ENCODE results near the gene GPC5. TPM values are rescaled to one million over a fixed set of nuclear protein-coding genes. Genes with fewer than 3 reads are reported as not detected.

GPC5 gene
- total RNA-seq: 1 to 10 TPM in 2 of 7 donors, under 1 TPM in 5; 0.10 to 1.5 (median 0.38) TPM
- under 1 TPM; 0.18 to 0.75 TPM for polyA plus RNA-seq
- long read RNA-seq, donor 1: 0 reads
- long read RNA-seq, donor 2: 0 reads
- long read RNA-seq, donor 3: 0 reads

DNA sequence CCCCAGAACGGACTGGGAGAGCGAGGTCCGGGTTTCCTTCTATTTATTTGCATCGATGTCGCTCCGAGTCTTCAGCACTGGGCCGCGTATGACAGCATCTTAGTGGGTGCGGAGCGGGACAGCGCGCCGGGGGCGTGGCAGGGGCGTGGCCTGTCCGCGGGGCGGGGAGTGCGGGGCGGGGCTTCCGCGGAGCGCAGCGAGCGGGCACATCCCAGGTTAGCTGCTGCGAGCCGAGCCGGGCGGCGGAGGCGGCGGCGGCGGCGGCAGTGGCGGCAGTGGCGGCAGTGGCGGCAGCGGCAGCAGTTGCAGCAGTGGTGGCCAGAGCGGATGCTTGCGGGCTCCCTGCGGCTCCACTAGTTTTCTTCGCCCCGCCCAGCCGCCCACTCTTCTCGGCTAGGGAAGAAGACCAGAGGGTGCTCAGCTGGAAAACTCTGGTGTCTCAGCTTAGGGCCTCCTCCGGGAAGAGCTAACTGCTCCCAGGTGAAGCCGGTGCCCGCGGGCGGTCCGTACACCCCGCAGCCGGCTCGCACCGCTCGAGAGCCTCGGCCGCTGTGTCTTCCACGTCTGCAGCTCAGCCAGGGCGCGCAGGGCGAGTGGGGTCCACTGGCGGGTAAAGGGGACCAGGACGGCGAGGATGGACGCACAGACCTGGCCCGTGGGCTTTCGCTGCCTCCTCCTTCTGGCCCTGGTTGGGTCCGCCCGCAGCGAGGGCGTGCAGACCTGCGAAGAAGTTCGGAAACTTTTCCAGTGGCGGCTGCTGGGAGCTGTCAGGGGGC, at the start of gene GPC5:
GPC5 (plus strand) TSS at position 209 of the 776 bp plus-strand sequence.
- intact Hi-C loops (cut with DNase I): no loop called here
- WGBS, 3 donors: 0 to 1% (median 1%) methylated on average over 28 to 76 of the region's 76 CpGs

DNA sequence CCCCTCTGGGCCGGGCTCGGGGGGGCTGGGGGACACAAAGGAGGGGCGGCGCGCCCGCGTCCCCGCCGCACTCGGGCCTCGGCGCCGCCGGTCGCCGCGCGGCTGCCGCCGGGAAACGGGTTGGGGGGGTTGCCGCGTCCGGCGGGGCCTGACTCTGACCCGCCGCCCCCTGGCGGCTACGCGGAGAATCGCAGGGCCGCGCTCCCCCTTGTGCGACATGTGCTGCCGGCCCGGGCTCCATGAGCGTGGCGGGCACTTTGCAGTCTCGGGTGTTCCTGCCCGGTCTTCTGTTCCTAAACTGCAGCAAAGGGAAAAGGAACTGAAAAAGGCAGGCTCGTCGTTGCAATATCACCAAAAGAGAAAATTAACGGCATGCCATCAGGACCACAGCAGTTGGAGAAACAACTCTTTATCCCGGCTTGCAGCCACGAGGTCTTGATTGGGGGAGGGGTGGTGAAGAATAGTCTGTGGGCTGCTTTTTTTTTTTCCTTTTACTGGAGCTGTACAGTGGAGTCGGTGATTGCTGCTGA, 49.5 kb upstream of the GPC5 start:
- Histone ChIP-seq H3K27me3 (no peaks in the 10 kb centered on the region), H3K27ac (peak overlapping the region; percentile 95 to 98), H3K4me3 (peak overlapping the region; percentile 74), H3K36me3 (no peaks in the 10 kb centered on the region), H3K4me1 (ENCODE audit: insufficient read depth) (peaks cover 2% of the 10 kb centered on the region), H3K9me3 (no peaks in the 10 kb centered on the region)
- intact Hi-C loops (cut with DNase I): no loop called here
- TF ChIP-seq EP300 (IDR thresholded peaks at IDR 0.05) (no peak), CTCF (IDR thresholded peaks at IDR 0.05) (peak; percentile 74 to 97 (median 91)), POLR2A (IDR thresholded peaks at IDR 0.05) (peak; percentile 23)
- peak; percentile 89 to 95 (median 94) for DNase-seq
- WGBS, 3 donors: 0 to 1% (median 0%) methylated on average over 25 to 46 of the region's 46 CpGs

More for the DNA sequence above, at the start of gene GPC5:
- Histone ChIP-seq H3K27me3 (no peaks in the 10 kb centered on the region), H3K4me3 (peak within 1 kb of the TSS; percentile 17), H3K36me3 (no peaks in the 10 kb centered on the region), H3K9me3 (peaks cover 0 to 3% of the 10 kb centered on the region in 2 donors), H3K4me1 (ENCODE audit: insufficient read depth) (peaks cover 5% of the 10 kb centered on the region), H3K27ac (no peak within 1 kb of the TSS)
- no peak for TF ChIP-seq EP300 (IDR thresholded peaks at IDR 0.05)
- no peak for TF ChIP-seq CTCF (IDR thresholded peaks at IDR 0.05)
- TF ChIP-seq POLR2A (IDR thresholded peaks at IDR 0.05): no peak
- peak; percentile 36 to 72 (median 47) for DNase-seq

- 51 to 67% (median 53%) methylated on average over 5 of the region's 5 CpGs for WGBS, 3 donors
- no peaks in the 10 kb centered on the region for H3K9me3 ChIP-seq
- H3K36me3 ChIP-seq: no peaks in the 10 kb centered on the region
- H3K4me3 ChIP-seq: no peak overlapping the region
- H3K27me3 ChIP-seq: no peaks in the 10 kb centered on the region
- H3K4me1 ChIP-seq (ENCODE audit: insufficient read depth): peaks cover 2% of the 10 kb centered on the region
- intact Hi-C loops (cut with DNase I): no loop called here
- H3K27ac ChIP-seq: no peak overlapping the region
- no peak for TF ChIP-seq EP300 (IDR thresholded peaks at IDR 0.05)
- TF ChIP-seq POLR2A (IDR thresholded peaks at IDR 0.05): no peak
- no peak for TF ChIP-seq CTCF (IDR thresholded peaks at IDR 0.05)
- no peak for DNase-seq
Observed at GRCh38 chr13:91349992-91350911, 48.2 kb upstream of the GPC5 start.

DNA sequence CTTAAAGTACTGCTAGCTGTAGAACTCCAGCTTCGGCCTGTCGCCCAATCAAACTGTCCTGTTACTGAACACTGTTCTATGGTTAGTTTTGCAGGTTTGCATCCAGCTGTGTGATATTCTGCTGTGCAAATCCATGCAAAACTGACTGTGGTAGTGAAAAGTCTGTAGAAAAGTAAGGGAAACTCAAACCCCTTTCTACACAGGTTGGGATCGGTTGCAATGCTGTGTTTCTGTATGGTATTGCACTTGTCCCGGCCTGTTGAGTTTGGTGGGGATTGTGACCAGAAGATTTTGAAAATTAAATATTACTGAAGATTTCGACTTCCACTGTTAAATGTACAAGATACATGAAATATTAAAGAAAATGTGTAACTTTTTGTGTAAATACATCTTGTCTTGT, 47.3 kb upstream of the GPC5 start:
- intact Hi-C loops (cut with DNase I): no loop called here
- H3K36me3 ChIP-seq: no peaks in the 10 kb centered on the region
- no peaks in the 10 kb centered on the region for H3K9me3 ChIP-seq
- 89 to 92% (median 90%) methylated on average over 5 of the region's 5 CpGs for WGBS, 3 donors
- H3K27ac ChIP-seq: no peak overlapping the region
- no peaks in the 10 kb centered on the region for H3K27me3 ChIP-seq
- no peak for TF ChIP-seq EP300 (IDR thresholded peaks at IDR 0.05)
- TF ChIP-seq POLR2A (IDR thresholded peaks at IDR 0.05): no peak
- no peak for TF ChIP-seq CTCF (IDR thresholded peaks at IDR 0.05)
- no peak for DNase-seq
- peaks cover 2% of the 10 kb centered on the region for H3K4me1 ChIP-seq (ENCODE audit: insufficient read depth)
- H3K4me3 ChIP-seq: no peak overlapping the region

Data from ovary (tissue), 10 donors.